K562 (cell line): Measurements from ENCODE around the gene RHD. TPM values are rescaled to one million over a fixed set of nuclear protein-coding genes. Genes with fewer than 3 reads are reported as not detected.

Experiments
- CHCHD3 ChIP-seq: fragments of 250-450 bp; sonication (Bioruptor Pico); IDR thresholded peaks from 2 replicates; pipeline ENCODE4 v2.1.2; 2022; ENCODE audit warnings: mild to moderate bottlenecking
- DACH1 ChIP-seq: fragments of 450-650 bp; IDR thresholded peaks from 2 replicates; pipeline ENCODE4 v1.6.1; 2018; ENCODE audit not compliant: partially characterized antibody
- E2F4 ChIP-seq: sonication (generic); formaldehyde crosslinking; IDR thresholded peaks from 2 replicates; pipeline ENCODE4 v1.8.0; 2022; ENCODE audit warnings: mild to moderate bottlenecking, low read depth, missing genetic modification reagents
- FOSL1 ChIP-seq: fragments of 200-800 bp; sonication (Bioruptor generic); conservative IDR thresholded peaks from 2 replicates; pipeline ENCODE4 v1.6.1; 2016; ENCODE audit warnings: missing genetic modification characterization, missing compliant biosample characterization
- MGA ChIP-seq: fragments of 450-650 bp; IDR thresholded peaks from 2 replicates; pipeline ENCODE4 v1.6.1; 2016; ENCODE audit warnings: mild to moderate bottlenecking, moderate library complexity
- NCOA1 ChIP-seq: fragments of 450-650 bp; IDR thresholded peaks from 2 replicates; pipeline ENCODE4 v1.6.1; 2016; ENCODE audit warnings: low read depth
- SFPQ ChIP-seq: fragments of 200-400 bp; formaldehyde crosslinking; IDR thresholded peaks from 2 replicates; pipeline ENCODE4 v1.6.1; 2017; ENCODE audit warnings: mild to moderate bottlenecking, low read depth, low read length, moderate library complexity
- TCF3 ChIP-seq: sonication (generic); formaldehyde crosslinking; IDR thresholded peaks from 2 replicates; pipeline ENCODE4 v1.4.0; 2020; ENCODE audit warnings: mild to moderate bottlenecking, missing genetic modification reagents
- ZEB2 ChIP-seq: fragments of 450-650 bp; IDR thresholded peaks from 2 replicates; pipeline ENCODE4 v1.6.1; 2016
- ZNF41 ChIP-seq: fragments of 250-450 bp; sonication (Bioruptor Pico); conservative IDR thresholded peaks from 2 replicates; pipeline ENCODE4 v1.4.0; 2020; ENCODE audit warnings: mild to moderate bottlenecking
- polyA plus RNA-seq, 8 experiments: library from polyadenylated mRNA; depleted of rRNA in 4 of 8; stranded (reverse) in 5 of 8; unstranded in 3 of 8; fragments of >200 nt; fragmentation: Nextera tagmentation in 2 of 8; fragmentation: Illumina TruSeq in 1 of 8; extraction: Ambion mirVana in 2 of 8; extraction: Trizol in 1 of 8; gene quantifications; 2 replicates each; pipeline versions ENCODE4 v1.2.1 to v1.2.3, GENCODE V29; 2011 to 2014; ENCODE audit warnings: inconsistent platforms in 1 of 8, missing spikeins in 1 of 8
- total RNA-seq, 7 experiments: library from RNA; depleted of rRNA in 6 of 7; stranded (reverse); fragments of >200 nt in 6 of 7; fragmentation: Illumina TruSeq in 2 of 7; extraction: Trizol in 2 of 7; gene quantifications; 2 replicates each; pipeline versions ENCODE4 v1.2.1 to v1.2.3, GENCODE V29; 2011 to 2021; ENCODE audit warnings: low replicate concordance in 1 of 7

Gene RHD
- total and polyA plus RNA-seq, 9 of the 15 experiments (the other 6 are each of a cell fraction or from before 2014, with no cell fraction given): 8.8 to 32.4 (median 15.0) TPM

- TF ChIP-seq E2F4 (CRISPR knock-in tag) (no peak), CHCHD3 (CRISPR knock-in tag) (no peak; the same call in 1 of the 2 replicates), FOSL1 (no peak; the same call in 1 of the 2 replicates), MGA (peak; percentile 29; the same call in 1 of the 2 replicates), NCOA1 (peak; percentile 81; the same call in 1 of the 2 replicates), DACH1 (no peak), TCF3 (CRISPR knock-in tag) (peak; percentile 45; the same call in 1 of the 2 replicates), SFPQ (no peak; the same call in 1 of the 2 replicates), ZEB2 (peak; percentile 69; the same call in 1 of the 2 replicates), ZNF41 (CRISPR knock-in tag) (0 out of 2 replicates have a peak, but pooled peaks have one; percentile 54)
Observed at GRCh38 chr1:25239681-25240541, 32.4 kb upstream of the RHD start (continued).
